ENCODE measurements around the gene GLYATL3. TPM values are rescaled to one million over a fixed set of nuclear protein-coding genes. Genes with fewer than 3 reads are reported as not detected.
A peak's percentile ranks its signal among the peaks of the same experiment; 100 is the strongest.

The GLYATL3 gene
- polyA plus RNA-seq, 5 donors: not detected

DNA sequence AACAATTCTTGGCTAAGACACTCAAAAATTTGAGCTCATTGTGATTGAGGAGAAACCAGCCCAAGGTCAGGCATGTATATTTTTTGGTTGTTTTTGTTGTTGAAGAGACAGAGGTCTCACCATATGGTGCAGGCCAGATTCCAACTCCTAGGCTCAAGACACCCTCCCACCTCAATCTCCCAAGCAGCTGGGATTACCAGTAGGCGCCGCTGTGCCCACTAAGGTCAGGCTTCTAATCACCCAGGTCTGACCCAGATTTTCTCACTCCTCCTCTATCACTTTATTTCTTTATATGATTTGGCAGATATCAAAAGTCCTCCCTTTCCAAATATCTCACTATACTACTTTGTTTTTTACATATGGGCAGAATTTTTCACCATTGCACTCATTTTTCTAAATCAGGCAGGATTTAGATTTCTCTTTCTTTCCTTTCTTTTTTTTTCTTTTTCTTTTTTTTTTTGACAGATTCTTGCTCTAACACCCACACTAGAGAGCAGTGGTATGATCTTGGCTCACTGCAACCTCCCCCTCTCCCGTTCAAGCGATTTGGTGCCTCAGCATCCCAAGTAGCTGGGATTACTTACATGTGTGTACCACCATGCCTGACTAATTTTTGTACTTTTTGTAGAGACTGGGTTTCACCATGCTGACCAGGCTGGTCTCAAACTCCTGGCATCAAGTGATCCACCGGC lies 49.0 kb downstream of the GLYATL3 start:
- DNase-seq: no peak

DNA sequence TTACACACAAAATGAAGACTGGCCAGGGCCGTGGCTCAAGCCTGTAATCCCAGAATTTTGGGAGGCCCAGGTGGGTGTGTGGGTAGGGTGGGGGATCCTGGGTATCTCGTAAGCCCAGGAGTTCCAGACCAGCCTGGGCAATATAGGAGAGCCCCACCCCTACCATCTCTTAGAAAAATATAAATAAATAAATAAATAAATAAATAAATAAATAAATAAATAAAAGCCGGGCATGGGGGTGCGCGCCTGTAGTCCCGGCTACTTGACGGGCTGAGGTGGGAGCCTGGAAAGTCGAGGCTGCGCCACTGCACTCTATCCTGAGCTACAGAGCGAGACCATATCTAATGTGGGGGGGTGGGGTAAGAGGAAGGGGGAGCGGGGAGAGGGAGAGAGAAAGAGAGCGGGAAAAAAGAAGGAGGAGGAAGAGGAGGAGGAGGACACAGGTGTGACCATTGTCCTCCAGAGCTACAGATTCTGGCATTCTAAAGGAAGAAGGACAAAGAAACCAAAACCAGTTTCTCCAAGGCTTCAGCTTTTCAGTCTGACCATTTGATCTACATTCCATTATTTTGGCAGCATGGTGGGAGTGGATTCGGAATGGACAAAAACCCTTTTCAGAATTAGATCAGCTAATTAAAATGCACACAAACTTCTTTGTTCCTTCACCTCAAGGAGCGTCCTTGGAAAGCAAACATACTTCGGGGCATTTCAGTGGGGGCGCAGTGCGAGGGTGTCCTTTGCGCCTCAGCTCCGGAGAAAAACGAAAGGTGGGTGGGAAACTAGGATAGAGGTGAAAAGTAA lies 50.2 kb downstream of the GLYATL3 start:
- no peak for DNase-seq

DNA sequence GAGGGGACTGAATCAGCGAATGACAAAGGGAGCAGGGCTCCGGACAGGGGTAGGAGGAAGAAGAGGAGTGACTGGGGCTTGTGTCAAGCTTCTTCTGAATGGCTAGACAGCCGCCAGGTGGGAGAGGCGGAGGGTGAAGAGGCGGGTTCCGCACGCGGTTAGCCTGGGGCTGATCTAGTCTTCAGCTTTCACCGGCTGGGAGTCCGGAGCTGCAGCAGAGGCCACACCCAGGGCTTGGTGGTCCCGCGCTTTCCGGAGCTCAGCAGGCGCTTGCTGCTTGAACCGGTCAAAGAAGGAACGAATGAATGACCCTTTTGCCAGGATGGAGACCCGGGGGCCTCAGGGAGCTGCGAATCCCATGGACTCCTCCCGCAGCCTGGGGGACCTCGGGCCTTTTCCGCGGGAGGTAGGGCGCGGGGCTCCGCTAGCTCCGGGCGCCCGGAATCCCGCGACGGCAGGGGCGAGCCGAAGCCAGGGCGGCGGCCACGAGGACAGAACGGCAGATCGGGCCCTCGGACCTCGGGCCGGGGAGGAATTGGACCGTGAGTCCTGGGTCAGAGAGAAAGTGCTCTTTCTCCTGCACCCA lies 50.9 kb downstream of the GLYATL3 start, which contains the start of gene C6orf141:
Gene C6orf141, plus strand, starts transcription at position 177 of the 586 bp plus-strand sequence. Its CDS starts 125 bp downstream, at position 302.
- DNase-seq: peak in 1 of 2 donors; percentile 7

DNA sequence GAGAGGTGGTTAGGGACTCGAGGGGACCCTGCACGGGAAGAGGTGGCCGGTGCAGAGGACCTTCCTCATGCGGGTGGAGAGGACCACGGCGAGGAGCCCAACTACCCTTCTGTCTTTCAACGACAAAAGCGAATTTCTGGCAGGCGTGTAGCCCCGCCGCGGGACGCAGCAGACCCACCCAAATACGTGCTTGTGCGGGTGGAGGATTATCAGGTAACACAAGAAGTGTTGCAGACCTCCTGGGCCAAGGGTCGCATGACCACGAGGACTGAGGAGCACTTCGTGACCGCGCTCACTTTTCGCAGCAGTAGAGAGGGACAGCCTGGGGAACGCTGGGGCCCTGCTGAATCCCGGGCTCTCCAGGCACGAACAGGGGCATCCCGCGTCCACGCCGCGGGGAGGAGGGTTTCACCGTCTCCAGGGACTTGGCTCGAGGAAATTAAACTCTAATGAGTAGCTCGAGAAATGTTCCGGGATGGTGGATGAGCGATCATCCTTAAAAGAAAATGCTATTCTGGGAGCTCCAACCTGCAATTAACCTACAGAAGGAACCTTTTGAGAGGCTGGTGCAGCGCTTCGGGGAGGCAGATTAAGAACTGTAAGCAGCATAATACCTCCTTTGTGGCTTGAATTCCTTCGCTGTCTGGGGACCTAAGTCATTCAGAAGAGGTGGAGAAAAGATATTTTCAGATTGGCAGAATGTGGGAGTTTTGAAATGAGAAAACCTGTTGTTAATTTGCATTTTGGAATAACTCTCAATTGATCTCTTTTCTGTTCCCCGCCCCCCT lies 51.5 kb downstream of the GLYATL3 start:
- peak in 1 of 2 donors; percentile 15 for DNase-seq

DNA sequence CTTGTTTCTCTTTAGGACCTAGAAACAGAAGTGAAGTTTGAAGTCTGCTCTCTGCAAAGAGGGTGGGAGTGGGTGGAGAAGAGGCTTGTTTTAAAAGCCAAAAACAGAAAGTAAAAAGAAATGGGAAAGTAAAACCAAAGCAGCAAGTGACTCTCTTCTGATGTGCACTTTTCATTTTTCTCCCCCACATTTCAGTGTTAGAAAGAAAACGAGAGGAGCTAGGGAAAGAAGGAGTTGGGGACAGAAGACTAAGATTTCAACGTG lies 52.1 kb downstream of the GLYATL3 start:
- no peak for DNase-seq

DNA sequence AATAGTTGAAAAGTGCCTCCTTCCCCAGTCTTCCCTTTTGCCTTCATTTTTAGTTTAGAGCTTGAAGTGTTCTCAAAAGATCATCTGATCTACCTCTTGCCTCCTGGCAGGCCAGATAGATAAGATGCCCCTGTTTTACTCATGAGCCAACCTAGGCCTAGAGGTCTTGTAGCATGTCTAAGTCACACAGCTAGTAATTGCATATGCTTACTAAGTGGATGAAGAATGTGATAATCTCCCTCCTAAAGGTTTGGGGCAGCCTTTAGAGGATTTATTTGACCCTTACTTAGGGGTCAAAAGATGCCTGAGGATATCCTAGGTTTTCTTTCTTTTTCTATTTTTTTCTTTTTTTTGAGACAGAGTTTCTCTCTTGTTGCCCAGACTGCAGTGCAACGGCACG lies 52.9 kb downstream of the GLYATL3 start:
- DNase-seq: no peak

DNA sequence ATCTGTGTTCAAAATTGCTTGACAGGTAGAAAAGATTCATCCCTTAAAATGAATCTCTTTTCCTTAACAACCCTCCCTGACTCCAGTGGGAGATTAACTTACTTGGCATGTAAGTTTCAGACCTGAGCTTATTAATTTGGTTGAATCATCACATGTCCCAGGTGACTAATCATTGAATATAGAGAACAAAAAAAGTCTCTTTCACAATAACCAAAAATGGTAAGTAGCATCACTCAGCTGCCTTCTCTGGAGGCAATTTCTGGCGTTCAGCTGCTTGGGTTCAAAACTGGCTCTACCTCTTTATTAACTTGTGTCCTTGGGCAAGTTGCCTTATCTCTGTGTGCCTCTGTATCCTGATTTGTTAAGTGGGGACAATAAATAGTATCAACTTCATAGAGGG lies 53.7 kb downstream of the GLYATL3 start:
- DNase-seq: no peak

DNA sequence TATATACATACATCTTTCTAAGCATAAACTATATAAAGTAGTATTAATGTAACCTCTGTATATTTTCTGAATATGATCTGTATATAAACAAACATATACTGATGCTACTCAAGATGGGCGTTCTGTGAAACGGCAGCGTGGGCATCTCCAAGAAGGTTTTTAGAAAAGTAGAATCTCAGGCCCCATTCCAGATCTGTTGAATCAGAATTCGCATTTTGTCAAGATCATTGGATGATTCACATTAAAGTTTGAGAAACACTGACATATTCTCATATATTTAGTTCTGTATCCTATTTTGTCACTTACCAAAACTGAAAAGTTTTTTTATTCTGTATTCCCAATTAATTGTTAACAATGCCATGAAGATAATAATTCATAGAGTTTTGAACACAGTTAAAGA lies 56.2 kb downstream of the GLYATL3 start:
- DNase-seq: no peak

DNA sequence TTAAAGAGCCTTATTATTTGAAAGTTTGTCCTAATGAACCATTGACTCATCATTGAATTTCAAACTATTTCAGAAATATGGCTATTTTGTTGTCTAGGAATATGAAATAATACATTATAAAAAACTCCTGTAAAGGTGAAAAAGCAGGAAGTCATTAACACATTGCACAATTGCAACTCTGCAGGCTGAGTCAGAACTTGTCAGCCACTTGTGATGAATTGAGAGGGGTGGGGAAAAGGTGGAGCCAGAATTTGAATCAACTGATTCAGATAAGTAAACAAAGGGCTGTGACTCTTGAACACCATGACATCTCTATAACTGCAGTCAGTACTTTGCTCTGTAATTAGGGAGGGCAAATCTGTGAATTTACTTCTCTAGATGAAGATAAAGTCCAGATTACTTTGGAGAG lies 56.7 kb downstream of the GLYATL3 start:
- peak in 1 of 2 donors; percentile 43 for DNase-seq

DNA sequence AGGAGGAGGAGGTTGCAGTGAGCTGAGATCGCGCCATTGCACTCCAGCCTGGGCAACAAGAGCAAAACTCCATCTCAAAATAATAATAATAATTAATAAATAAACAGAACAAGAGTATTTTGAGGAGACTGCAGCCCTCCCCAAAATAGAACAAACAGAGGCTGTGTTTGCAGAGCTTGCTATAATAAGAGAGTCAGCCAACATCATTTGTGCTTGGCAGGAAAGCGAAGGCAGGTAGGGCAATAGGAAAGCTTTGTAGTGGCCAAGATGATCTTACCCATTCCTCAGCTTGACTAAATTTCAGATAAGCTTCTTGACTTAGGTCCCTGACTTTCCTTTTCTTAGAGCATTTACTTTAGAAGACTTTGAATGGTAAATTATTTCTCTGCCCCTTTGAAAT lies 57.5 kb downstream of the GLYATL3 start:
- no peak for DNase-seq

DNA sequence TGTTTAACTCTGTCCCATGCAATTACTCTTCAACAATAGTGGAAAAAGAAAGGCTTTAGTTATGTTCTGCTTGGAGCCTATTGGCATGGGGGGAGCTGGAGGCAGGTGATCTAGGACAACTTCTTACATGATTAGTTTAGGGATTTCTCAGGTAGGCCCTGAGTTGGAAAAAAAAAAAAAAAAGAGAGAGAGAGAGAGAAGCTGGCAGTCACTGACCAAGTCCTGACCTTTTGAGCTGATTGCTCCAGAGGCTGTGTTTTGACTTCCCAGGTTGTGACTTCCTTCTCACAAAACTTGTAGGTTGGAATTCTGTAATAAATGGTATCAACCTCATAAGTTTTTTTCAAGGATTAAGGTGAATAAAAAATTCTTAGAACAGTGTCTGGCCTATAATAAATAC lies 58.5 kb downstream of the GLYATL3 start:
- DNase-seq: no peak

DNA sequence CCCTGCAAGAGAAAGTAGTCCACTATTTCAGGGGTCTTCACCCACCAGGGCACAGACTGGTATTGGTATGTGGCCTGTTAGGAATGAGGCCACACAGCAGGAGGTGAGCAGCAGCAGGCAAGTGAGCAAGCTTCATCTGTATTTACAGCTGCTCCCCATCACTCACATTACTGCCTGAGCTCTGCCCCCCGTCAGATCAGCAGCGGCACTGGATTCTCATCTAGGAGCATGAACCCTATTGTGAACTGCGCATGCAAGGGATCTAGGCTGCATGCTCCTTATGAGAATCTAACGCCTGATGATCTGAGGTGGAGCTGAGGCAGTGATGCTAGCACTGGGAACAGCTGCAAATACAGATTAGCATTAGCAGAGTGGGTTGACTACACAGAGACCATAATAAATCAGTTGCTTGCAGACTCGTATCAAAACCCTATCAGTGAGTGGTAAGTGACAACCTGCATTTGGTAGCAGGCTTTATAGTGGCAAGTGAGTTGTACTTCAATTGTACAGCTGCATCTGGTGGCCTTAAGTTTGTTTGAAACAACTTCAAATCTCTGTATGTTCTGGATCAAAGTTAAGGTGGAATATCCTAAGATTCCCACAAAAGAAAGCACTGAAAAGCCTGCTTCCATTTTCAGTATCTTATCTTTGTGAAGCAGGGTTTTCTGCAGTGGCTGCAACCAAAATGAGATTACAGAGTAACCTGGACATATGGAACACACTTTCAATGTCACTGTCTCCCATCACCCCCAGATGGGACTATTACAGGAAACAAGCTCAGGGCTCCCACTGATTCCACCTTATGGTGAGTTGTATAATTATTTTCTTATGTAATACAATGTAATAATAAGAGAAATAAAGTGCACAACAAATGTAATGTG lies 63.5 kb downstream of the GLYATL3 start:
- DNase-seq: no peak

DNA sequence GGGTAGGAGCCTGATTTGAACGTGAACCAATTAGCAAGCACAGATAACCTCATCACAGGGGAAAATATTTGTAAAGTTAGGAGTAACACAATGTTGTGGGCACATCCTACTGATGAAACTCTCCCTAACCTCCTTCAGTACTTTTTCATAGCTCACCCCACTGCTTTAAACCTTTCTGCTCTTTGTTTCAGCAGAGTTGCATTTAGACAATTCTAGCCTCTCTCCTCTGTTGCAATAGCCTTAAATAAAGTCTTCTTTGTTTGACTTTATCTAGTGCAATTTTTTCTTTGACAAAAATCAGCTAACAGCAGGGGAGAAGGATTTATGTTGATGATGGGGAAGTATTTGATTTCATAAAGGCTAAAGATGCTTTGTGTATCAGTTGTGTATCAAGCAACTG lies 64.8 kb downstream of the GLYATL3 start:
- no peak for DNase-seq

DNA sequence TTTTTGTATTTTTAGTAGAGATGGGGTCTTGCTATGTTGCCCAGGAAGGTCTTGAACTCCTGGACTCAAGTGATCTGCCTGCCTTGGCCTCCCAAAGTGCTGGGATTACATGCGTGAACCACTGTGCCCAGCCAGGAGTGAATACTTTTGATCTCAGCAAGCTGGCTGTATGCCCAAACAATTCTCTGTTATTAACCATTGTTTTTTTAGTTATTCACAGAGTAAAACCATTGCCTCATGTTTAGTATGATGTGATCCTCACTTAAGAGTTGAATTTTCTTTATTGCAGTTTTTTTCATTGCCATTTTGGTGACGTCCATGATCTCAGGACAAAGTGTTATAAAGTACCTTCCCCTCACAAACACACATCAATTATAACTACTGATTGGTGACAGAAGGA lies 65.5 kb downstream of the GLYATL3 start:
- DNase-seq: no peak

DNA sequence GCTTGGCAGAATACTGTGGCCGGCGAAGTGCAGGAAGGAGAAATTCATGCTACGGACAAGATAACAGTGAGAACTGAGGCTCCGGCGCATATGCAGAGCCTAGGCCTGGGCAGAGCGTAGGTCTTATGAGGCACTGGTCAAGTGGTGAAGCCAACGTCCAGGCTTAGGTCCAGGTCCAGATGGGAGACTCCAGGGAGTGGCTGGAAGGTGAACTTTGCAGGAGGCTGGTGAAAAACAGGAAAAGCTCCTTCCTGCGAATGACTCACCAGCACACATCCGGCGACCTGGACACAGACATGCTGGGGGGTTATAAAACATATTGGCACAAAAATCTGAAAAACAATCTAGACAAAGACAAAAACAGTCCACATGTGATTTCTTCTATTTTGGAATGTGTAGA lies 66.1 kb downstream of the GLYATL3 start:
- no peak for DNase-seq

DNA sequence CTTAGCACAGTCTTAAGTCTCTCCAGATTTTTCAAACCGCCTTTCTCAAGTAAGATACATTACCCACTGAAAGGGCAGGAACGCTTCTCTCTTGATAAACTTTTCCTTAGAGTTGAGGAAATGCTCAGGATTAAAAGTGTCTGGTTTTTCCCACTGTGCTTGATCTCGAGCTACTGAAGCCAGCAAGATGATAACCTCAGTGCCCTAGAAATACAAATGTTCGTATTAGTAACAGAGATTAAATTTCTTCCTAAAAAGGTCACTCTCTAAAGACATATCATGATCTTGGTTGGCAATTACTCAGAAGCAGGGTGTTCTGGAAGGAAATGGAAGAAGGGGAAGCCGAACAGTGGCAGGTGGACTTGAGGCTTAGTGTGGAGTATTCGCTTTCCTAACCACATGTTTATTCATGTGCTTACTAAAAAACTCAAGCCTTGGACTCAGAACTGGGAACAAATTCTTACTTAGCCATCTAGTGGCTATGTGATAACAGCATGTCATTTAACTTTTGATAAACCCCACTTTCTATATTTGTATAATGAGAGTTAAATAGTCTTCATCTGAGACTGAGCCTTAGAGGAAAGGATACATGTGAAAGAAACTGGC lies 70.9 kb downstream of the GLYATL3 start:
- no peak for DNase-seq

DNA sequence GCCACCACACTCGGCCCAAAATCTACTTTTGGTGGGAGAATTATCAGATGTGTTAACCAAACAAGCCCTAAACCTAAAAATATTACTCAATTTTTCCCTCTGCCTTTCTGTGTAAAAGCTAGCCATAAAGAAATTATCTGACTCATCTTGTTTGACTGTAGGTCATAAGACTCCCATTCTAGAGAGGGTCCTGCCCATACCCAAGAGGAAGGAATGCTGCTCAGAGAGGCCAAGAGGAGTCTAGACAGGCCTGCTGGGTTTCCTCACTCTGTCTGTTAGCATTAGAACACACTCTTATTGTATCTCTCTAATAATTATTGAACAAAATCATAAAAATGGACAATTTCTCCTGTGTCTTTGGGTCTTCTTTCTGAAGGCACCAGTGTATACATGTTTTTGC lies 76.9 kb downstream of the GLYATL3 start:
- no peak for DNase-seq
